GM12878 (cell line): ENCODE results near the gene TMEM120B. TPM values are rescaled to one million over a fixed set of nuclear protein-coding genes. Genes with fewer than 3 reads are reported as not detected.
A peak's percentile ranks its signal among the peaks of the same experiment; 100 is the strongest.

Experiments used
- BRCA1 ChIP-seq: IDR thresholded peaks from 2 replicates; pipeline ENCODE4 v1.6.1; 2011; ENCODE audit warnings: low read depth, low read length, improper control_type of control experiment
- CBX5 ChIP-seq: sonication (generic); IDR thresholded peaks from 2 replicates; pipeline ENCODE4 v1.6.1; 2016; ENCODE audit warnings: low read depth, moderate library complexity, mild to moderate bottlenecking, inconsistent platforms
- DPF2 ChIP-seq: fragments of 450-650 bp; IDR thresholded peaks from 2 replicates; pipeline ENCODE4 v1.6.1; 2017; ENCODE audit warnings: mild to moderate bottlenecking
- EGR1 ChIP-seq, 2 experiments: IDR thresholded peaks; 1 replicate in 1 of 2; 2 replicates in 1 of 2; pipeline ENCODE4 v1.6.1; 2011 to 2012; ENCODE audit warnings: low read depth in 2 of 2, low read length in 2 of 2, borderline replicate concordance in 1 of 2, mild to moderate bottlenecking in 1 of 2, moderate library complexity in 1 of 2
- FOXK2 ChIP-seq: fragments of 450-650 bp; IDR thresholded peaks from 2 replicates; pipeline ENCODE4 v1.6.1; 2017; ENCODE audit warnings: mild to moderate bottlenecking, moderate library complexity
- MAX ChIP-seq: IDR thresholded peaks from 2 replicates; pipeline ENCODE4 v1.6.1; 2012; ENCODE audit warnings: low read depth, low read length, improper control_type of control experiment
- MTA3 ChIP-seq: IDR thresholded peaks from 2 replicates; pipeline ENCODE4 v1.6.1; 2012; ENCODE audit warnings: low read length, inconsistent platforms, borderline replicate concordance
- MYC ChIP-seq: IDR thresholded peaks from 2 replicates; pipeline ENCODE4 v1.6.1; 2011; ENCODE audit warnings: mild to moderate bottlenecking, low read length, moderate library complexity, inconsistent platforms; ENCODE audit not compliant: insufficient read depth, insufficient replicate concordance, insufficient read length, severe bottlenecking
- NFXL1 ChIP-seq: fragments of 450-650 bp; IDR thresholded peaks from 2 replicates; pipeline ENCODE4 v1.6.1; 2017; ENCODE audit warnings: antibody characterized with exemption, mild to moderate bottlenecking, borderline replicate concordance
- NR2C2 ChIP-seq: IDR thresholded peaks from 2 replicates; pipeline ENCODE4 v1.6.1; 2011; ENCODE audit warnings: borderline replicate concordance, low read depth; ENCODE audit not compliant: control insufficient read depth, insufficient read length
- POLR2AphosphoS5 ChIP-seq: IDR thresholded peaks from 2 replicates; pipeline ENCODE4 v1.6.1; 2011; ENCODE audit warnings: mild to moderate bottlenecking, low read length, inconsistent platforms
- RAD51 ChIP-seq: fragments of 450-650 bp; IDR thresholded peaks from 2 replicates; pipeline ENCODE4 v1.6.1; 2016; ENCODE audit warnings: moderate library complexity, mild to moderate bottlenecking, inconsistent platforms
- SIN3A ChIP-seq: IDR thresholded peaks from 2 replicates; pipeline ENCODE4 v1.6.1; 2012; ENCODE audit warnings: low read depth, low read length, improper control_type of control experiment
- SMAD1 ChIP-seq: fragments of 450-650 bp; IDR thresholded peaks from 2 replicates; pipeline ENCODE4 v1.6.1; 2018; ENCODE audit warnings: mild to moderate bottlenecking, low read depth; ENCODE audit not compliant: partially characterized antibody
- SMAD5 ChIP-seq: IDR thresholded peaks from 2 replicates; pipeline ENCODE4 v1.6.1; 2016; ENCODE audit warnings: antibody characterized with exemption, low read depth
- SMC3 ChIP-seq: IDR thresholded peaks from 2 replicates; pipeline ENCODE4 v1.6.1; 2011; ENCODE audit warnings: low read length, improper control_type of control experiment, borderline replicate concordance
- USF2 ChIP-seq: IDR thresholded peaks from 2 replicates; pipeline ENCODE4 v1.6.1; 2011; ENCODE audit warnings: low read depth, low read length, improper control_type of control experiment, borderline replicate concordance
- ZNF217 ChIP-seq: fragments of 450-650 bp; IDR thresholded peaks from 2 replicates; pipeline ENCODE4 v1.6.1; 2017; ENCODE audit warnings: antibody characterized with exemption, mild to moderate bottlenecking
- ZNF592 ChIP-seq: fragments of 450-650 bp; IDR thresholded peaks from 2 replicates; pipeline ENCODE4 v1.6.1; 2017; ENCODE audit warnings: mild to moderate bottlenecking, moderate library complexity
- ZNF687 ChIP-seq: fragments of 450-650 bp; IDR thresholded peaks from 2 replicates; pipeline ENCODE4 v1.6.1; 2017; ENCODE audit warnings: mild to moderate bottlenecking, moderate library complexity
- polyA plus RNA-seq, 11 experiments: library from polyadenylated mRNA; depleted of rRNA in 4 of 11; unstranded in 6 of 11; stranded (reverse) in 5 of 11; fragments of >200 nt; fragmentation: Nextera tagmentation in 4 of 11; fragmentation: Illumina TruSeq in 1 of 11; extraction: Ambion mirVana in 4 of 11; extraction: Trizol in 1 of 11; gene quantifications; 1 replicate in 1 of 11; 2 replicates in 10 of 11; pipeline versions ENCODE4 v1.2.1 to v1.2.3, GENCODE V29; 2011 to 2016; ENCODE audit warnings: inconsistent platforms in 2 of 11, missing spikeins in 2 of 11, low read depth in 1 of 11
- total RNA-seq, 4 experiments: library from RNA; depleted of rRNA in 3 of 4; stranded (reverse); fragments of >200 nt in 3 of 4; fragmentation: Illumina TruSeq in 1 of 4; extraction: Trizol in 1 of 4; gene quantifications; 2 replicates each; pipeline versions ENCODE4 v1.2.1 to v1.2.3, GENCODE V29; 2013 to 2021

TMEM120B gene
- total and polyA plus RNA-seq, 10 of the 15 experiments (the other 5 are each of a cell fraction or from before 2014, with no cell fraction given), result 4.0 to 26.2 (median 9.2) TPM

- TF ChIP-seq SMAD5 (0 out of 2 replicates have a peak, but pooled peaks have one; percentile 29), NFXL1 (no peak), SMAD1 (no peak), POLR2AphosphoS5 (peak; percentile 16; the same call in 1 of the 2 replicates), BRCA1 (no peak), SMC3 (peak; percentile 94), ZNF592 (no peak), MTA3 (no peak), RAD51 (no peak), ZNF217 (no peak), NR2C2 (no peak), SIN3A (peak; percentile 60; the same call in 1 of the 2 replicates), DPF2 (no peak), CBX5 (no peak), ZNF687 (no peak), EGR1 (IDR thresholded peaks at IDR 0.05; ENCODE audit: borderline replicate concordance in 1 of 2, low read depth in 2 of 2, low read length in 2 of 2) (0 out of 3 replicates have a peak, but pooled peaks of 1 of the 2 experiments have one; percentile 30), MAX (no peak), FOXK2 (no peak), MYC (no peak), USF2 (no peak)
- TF ChIP-seq, all 136 proteins: peak for 25
Observed at GRCh38 chr12:121795034-121795968, 82.7 kb downstream of the TMEM120B start (continued).
